NCI-H774 (cell line): ENCODE results near the gene PALD1.

Experiments
- DNase-seq: peaks from one replicate; lab custom pipeline; 2025; lab: John Stamatoyannopoulos, UW

PALD1 gene

GRCh38 chr10:70537398-70538194, 59.0 kb downstream of the PALD1 start:
- peak; percentile 23 for DNase-seq

DNA sequence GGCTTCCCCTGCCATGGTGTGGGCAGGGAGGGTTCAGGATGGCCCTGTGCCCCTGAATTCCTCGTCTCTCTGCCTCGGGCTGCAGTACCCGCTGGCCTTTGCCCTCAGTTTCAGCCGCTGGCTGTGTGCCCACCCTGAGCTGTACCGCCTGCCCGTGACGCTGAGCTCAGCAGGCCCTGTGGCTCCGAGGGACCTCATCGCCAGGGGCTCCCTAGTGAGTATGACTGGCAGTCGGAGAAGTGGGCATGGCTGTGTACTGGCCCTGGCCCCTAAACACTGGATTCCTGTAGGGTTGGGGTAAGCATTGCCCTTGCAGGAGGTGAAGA, 59.6 kb downstream of the PALD1 start:
- DNase-seq: no peak

DNA sequence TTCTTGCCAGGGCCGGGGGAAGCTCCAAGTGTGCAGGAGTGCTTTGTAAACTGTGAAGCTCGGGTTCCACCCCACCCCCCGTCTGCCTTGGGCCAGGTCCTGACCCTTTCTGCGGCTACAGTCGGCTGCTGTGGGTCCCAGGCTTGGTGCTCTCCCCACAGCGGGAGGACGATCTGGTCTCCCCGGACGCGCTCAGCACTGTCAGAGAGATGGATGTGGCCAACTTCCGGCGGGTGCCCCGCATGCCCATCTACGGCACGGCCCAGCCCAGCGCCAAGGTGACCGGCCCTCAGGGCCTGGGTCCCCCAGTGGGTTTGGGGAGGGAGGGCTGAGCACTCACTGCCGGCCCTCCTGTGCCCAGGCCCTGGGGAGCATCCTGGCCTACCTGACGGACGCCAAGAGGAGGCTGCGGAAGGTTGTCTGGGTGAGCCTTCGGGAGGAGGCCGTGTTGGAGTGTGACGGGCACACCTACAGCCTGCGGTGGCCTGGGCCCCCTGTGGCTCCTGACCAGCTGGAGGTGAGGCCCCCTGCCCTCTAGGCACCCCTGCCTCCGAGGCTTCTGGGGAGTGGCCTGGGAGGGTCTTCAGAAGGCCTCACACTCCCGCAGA, 60.3 kb downstream of the PALD1 start:
- DNase-seq: no peak

DNA sequence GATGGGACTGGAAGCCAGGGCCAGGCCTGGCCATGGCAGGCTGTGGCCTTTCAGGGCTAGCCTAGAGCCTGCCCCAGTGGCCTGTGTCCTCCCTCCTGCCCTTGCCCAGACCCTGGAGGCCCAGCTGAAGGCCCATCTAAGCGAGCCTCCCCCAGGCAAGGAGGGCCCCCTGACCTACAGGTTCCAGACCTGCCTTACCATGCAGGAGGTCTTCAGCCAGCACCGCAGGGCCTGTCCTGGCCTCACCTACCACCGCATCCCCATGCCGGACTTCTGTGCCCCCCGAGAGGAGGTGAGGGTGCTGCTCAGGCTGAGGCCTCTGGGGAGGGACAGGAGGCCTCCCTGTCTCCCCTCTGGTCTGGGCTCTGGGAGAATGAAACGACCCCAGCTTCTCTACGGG, 60.9 kb downstream of the PALD1 start:
- no peak for DNase-seq

GRCh38 chr10:70540089-70540788, 61.7 kb downstream of the PALD1 start:
- no peak for DNase-seq

DNA sequence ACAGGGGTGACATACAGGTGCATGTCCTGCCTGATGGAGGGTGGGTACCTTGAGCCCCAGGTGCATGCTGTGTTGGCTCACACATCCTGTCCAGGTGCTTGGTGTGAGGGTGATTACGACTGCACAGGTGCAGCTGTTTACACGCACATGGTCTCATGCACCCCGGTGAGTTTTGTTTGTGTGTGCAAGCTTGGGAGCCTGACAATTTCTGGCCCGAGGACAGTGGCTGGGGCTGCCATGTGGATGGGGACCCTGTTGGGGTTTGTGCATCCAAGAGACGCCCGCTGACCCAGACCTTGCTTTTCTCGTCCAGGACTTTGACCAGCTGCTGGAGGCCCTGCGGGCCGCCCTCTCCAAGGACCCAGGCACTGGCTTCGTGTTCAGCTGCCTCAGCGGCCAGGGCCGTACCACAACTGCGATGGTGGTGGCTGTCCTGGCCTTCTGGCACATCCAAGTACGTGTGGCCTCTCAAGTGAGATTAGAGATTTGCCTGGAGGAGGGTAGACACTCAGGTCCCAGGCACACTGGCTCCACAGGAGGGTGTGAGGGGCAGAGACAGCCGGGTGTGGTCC, 62.3 kb downstream of the PALD1 start:
- peak; percentile 64 for DNase-seq

- no peak for DNase-seq
Observed at GRCh38 chr10:70541736-70542564, 63.4 kb downstream of the PALD1 start.

DNA sequence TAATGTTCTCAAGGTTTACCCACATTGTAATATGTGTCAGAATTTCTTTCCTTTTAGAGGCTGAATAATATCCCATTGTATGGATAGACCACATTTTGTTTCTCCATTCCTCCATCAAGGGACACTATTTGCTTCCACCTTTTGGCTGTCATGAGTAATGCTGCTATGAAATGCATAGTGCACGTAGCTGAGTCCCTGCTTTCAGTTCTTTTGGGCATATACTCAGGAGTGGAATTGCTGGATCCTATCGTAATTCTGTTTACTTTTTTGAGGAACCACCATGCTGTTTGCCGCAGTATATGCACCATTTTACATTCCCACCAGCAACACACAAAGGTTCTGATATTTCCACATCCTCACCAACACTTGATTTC, 64.0 kb downstream of the PALD1 start:
- DNase-seq: no peak

DNA sequence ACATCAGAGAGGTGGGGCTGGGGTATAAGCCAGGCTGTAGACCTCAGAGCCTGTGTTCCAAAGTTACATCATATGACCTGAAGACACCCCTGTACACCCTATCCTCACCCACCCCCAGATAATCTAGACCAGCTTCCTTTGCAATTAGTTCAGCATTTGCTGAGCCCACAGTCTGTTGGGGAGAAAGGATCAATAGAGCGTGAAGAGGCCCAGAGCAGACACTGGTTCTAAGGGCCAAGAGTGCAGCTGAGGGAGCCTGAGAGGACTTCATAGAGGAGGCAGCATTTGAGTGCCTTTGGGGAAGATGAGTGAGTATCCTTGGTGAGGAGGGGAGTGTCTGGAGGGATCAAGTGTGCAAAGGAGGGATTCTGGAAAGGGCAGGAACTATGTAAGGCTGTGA, 65.3 kb downstream of the PALD1 start:
- DNase-seq: no peak

- DNase-seq: no peak
Observed at GRCh38 chr10:70544431-70545340, 66.1 kb downstream of the PALD1 start.

- no peak for DNase-seq
Observed at GRCh38 chr10:70546584-70546983, 68.0 kb downstream of the PALD1 start.

- DNase-seq: no peak
Observed at GRCh38 chr10:70549351-70549961, 70.9 kb downstream of the PALD1 start.

- peak; percentile 55 for DNase-seq
Observed at GRCh38 chr10:70549962-70550458, 71.4 kb downstream of the PALD1 start.

DNA sequence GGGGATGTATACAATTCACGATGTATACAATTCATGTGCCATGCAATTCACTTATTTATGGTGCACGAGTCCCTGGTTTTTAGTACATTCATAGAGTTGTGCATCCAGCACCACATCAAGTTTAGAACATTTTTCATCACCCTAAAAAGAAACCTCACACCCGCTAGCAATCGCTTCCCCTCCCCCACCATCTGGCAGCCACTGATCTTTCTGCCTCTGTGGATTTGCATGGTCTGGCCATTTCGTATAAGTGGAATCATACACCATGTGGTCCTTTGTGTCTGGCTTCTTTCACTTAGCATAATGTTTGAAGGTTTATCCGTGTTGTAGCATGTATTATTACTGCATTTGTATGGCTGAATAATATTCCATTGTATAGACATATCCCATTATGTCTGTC, 71.9 kb downstream of the PALD1 start:
- DNase-seq: no peak

DNA sequence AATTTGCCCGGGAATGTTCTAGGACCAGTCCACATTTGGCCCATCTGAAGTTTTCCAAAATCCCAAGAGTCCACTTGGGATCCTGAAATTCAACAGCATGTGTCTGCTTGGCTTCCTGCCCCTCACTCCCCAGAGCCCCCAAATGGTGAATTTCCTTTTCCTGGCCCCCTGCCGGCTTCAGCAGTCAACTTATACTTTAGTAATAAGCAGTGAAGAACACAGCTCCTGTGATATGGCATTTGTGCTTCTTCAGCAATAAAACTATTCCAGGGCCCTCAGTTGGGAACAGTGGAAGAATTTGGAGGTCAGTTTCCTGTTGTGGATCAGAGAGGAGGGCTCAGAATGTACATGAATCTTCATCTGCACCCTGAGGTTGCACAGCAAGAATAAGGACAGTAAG, 72.9 kb downstream of the PALD1 start:
- DNase-seq: no peak

DNA sequence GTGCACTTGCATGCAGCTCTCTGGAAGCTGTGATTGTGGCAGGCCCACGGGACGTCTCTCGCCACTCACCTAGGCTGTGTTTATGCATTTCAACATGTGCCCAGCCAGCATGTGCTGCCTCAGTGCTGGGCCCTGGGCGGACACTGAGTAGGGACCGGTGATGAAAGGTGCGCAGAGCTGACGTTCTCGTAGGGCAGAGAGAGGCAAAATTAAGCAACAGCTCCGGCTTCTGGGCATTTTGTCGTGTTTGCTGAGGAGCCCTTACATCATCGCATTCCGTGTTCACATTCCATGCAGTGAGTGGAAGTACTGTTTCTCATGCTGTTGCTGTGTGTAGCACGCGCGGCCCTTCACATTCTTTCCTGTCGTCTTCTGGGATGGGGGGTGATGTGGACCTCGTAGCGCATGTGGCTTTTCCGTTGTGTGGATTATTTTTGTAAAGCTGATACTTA, 73.4 kb downstream of the PALD1 start:
- no peak for DNase-seq

- no peak for DNase-seq
Observed at GRCh38 chr10:70552586-70552985, 74.0 kb downstream of the PALD1 start.

GRCh38 chr10:70555371-70555770, 76.8 kb downstream of the PALD1 start:
- no peak for DNase-seq

- DNase-seq: no peak
Observed at GRCh38 chr10:70557086-70557845, 78.7 kb downstream of the PALD1 start.

GRCh38 chr10:70557876-70558275, 79.3 kb downstream of the PALD1 start:
- no peak for DNase-seq
